IPS-18c (cell line): Measurements from ENCODE around the gene VPS37C.

Source experiments
- H3K4me3 ChIP-seq: 2 replicates; pipeline ENCODE4 v1.7.0; 2013; ENCODE audit warnings: low read depth, mild to moderate bottlenecking, low read length, moderate library complexity; ENCODE audit not compliant: insufficient read depth
- H3K9me3 ChIP-seq: one replicate; pipeline ENCODE4 v1.6.1; 2013; ENCODE audit warnings: mild to moderate bottlenecking, low read length, moderate library complexity; ENCODE audit not compliant: control insufficient read depth, insufficient read depth

VPS37C gene

GRCh38 chr11:61116426-61117167, 44.6 kb downstream of the VPS37C start:
- Histone ChIP-seq H3K9me3 (no peaks in the 10 kb centered on the region), H3K4me3 (no peak overlapping the region)

- Histone ChIP-seq H3K4me3 (no peak overlapping the region), H3K9me3 (no peaks in the 10 kb centered on the region)
Measured at GRCh38 chr11:61115498-61116224, 45.6 kb downstream of the VPS37C start.

GRCh38 chr11:61114913-61115312, 46.3 kb downstream of the VPS37C start:
- no peaks in the 10 kb centered on the region for H3K9me3 ChIP-seq

GRCh38 chr11:61113201-61113600, 48.0 kb downstream of the VPS37C start:
- Histone ChIP-seq H3K9me3 (no peaks in the 10 kb centered on the region), H3K4me3 (no peak overlapping the region)

More at GRCh38 chr11:61114913-61115312, 46.3 kb downstream of the VPS37C start:
- no peak overlapping the region for H3K4me3 ChIP-seq

- Histone ChIP-seq H3K9me3 (no peaks in the 10 kb centered on the region), H3K4me3 (no peak overlapping the region)
Measured at GRCh38 chr11:61112575-61112974, 48.7 kb downstream of the VPS37C start.

GRCh38 chr11:61111786-61112517, 49.3 kb downstream of the VPS37C start:
- Histone ChIP-seq H3K9me3 (no peaks in the 10 kb centered on the region), H3K4me3 (no peak overlapping the region)

- no peaks in the 10 kb centered on the region for H3K9me3 ChIP-seq
- no peak overlapping the region for H3K4me3 ChIP-seq
Measured at GRCh38 chr11:61111050-61111435, 50.2 kb downstream of the VPS37C start.

- H3K9me3 ChIP-seq = no peaks in the 10 kb centered on the region
- H3K4me3 ChIP-seq = no peak overlapping the region
Measured at GRCh38 chr11:61110255-61111049, 50.8 kb downstream of the VPS37C start.

GRCh38 chr11:61109671-61110070, 51.6 kb downstream of the VPS37C start:
- Histone ChIP-seq H3K4me3 (no peak overlapping the region), H3K9me3 (no peaks in the 10 kb centered on the region)

- no peaks in the 10 kb centered on the region for H3K9me3 ChIP-seq
- no peak overlapping the region for H3K4me3 ChIP-seq
Measured at GRCh38 chr11:61108847-61109585, 52.2 kb downstream of the VPS37C start.

GRCh38 chr11:61107888-61108287, 53.3 kb downstream of the VPS37C start:
- H3K9me3 ChIP-seq = no peaks in the 10 kb centered on the region
- no peak overlapping the region for H3K4me3 ChIP-seq

GRCh38 chr11:61106894-61107470, 54.2 kb downstream of the VPS37C start:
- Histone ChIP-seq H3K4me3 (no peak overlapping the region), H3K9me3 (no peaks in the 10 kb centered on the region)

GRCh38 chr11:61106296-61106695, 54.9 kb downstream of the VPS37C start:
- Histone ChIP-seq H3K4me3 (no peak overlapping the region), H3K9me3 (no peaks in the 10 kb centered on the region)

- Histone ChIP-seq H3K9me3 (no peaks in the 10 kb centered on the region), H3K4me3 (no peak overlapping the region)
Measured at GRCh38 chr11:61104963-61105362, 56.3 kb downstream of the VPS37C start.

GRCh38 chr11:61103851-61104423, 57.3 kb downstream of the VPS37C start:
- Histone ChIP-seq H3K4me3 (no peak overlapping the region), H3K9me3 (no peaks in the 10 kb centered on the region)
